Measurements from ENCODE around the gene SIK3.

DNA sequence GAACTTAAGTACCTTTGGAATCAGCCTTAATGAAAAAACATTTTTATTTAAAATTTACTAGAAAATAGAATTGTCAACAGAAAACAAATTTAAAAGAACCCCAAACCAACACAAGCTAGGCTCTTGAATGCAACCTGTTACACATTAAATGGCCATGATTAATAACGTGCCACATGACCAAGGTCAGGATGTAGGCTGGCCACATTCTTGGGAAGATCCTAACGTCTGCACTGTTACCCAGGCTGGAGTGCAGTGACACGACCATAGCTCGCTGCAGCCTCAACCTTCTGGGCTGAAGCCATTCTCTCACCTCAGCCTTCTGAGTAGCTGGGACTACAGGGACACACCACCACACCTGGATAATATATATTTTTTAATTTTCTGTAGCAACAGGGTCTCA, 134.4 kb downstream of the SIK3 start:
- TF ChIP-seq, protein P1, sequence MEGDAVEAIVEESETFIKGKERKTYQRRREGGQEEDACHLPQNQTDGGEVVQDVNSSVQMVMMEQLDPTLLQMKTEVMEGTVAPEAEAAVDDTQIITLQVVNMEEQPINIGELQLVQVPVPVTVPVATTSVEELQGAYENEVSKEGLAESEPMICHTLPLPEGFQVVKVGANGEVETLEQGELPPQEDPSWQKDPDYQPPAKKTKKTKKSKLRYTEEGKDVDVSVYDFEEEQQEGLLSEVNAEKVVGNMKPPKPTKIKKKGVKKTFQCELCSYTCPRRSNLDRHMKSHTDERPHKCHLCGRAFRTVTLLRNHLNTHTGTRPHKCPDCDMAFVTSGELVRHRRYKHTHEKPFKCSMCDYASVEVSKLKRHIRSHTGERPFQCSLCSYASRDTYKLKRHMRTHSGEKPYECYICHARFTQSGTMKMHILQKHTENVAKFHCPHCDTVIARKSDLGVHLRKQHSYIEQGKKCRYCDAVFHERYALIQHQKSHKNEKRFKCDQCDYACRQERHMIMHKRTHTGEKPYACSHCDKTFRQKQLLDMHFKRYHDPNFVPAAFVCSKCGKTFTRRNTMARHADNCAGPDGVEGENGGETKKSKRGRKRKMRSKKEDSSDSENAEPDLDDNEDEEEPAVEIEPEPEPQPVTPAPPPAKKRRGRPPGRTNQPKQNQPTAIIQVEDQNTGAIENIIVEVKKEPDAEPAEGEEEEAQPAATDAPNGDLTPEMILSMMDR (conservative IDR thresholded peaks at IDR 0.05; ENCODE audit: low read depth, low read length) = no peak
- TF ChIP-seq EZH2 (IDR thresholded peaks at IDR 0.05; ENCODE audit: low read length, unreplicated experiment) = no peak
